NCI-H1417 treated with DMSO at 0.1 percent for 48 hours (cell line): ENCODE results near the gene INAVA.

Experiments used
- DNase-seq: peaks from one replicate; lab custom pipeline; 2025; lab: John Stamatoyannopoulos, UW

The INAVA gene

GRCh38 chr1:200877839-200878551 is 16.7 kb upstream of the INAVA start:
- DNase-seq, result no peak

DNA sequence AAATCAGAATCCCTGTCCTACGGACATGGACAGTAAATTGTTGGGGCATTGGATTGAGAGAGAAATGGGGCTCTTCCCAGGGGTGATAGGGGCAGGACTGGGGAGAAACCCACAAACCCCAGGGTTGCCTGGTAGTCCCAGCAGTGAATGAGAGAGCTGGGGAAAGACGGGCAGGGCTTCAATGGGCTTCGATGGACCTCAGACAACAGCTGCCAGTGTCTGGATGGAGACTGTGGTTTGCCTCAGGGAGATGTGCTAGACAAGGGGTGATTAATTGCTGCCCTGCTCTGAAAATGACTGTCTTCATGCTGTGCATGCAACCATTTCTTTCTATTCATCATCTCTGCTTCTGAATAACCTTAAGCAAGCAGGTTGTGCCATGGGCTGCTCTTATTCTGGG is 14.5 kb upstream of the INAVA start:
- DNase-seq, result no peak

DNA sequence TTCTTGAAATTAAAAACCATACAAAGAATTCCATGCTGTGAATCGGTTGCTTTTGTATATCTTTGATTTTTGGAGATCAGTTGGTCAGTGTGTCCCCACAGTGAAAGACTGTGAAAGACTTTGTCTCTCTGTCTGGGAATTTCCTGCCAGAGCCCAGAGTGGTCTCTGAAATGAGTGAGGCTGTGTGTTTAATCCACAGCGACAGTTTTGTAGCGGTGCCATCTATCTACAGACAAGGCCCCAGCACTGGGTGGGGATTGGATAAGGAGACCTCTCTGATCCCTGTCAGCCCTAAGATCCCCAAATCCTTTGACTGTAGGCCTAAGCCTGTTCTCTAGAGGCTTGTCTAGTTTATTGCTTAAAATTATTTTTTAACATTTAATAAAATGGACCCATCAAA is 11.6 kb upstream of the INAVA start:
- DNase-seq, result no peak

- no peak for DNase-seq
Observed at GRCh38 chr1:200885623-200886402, 8.9 kb upstream of the INAVA start.

DNA sequence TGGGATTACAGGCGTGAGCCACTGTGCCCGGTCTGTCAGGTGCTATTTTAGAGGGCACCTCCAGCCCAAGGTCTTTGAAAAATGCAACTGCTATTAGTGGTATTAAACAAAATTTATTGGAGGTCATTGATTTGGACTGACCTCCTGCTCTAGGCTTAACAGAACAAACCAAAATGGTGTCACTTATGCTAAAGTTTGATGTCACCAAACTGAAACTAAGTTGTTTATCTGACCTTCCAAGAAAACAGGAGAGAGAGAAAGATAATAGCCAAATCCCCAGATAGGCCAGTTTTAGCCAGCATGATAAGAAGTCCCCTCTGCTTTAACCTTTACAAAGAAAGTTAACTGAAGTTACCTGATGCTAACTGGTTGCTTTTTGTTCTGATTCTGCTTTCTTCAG is 8.1 kb upstream of the INAVA start:
- DNase-seq, result no peak

DNA sequence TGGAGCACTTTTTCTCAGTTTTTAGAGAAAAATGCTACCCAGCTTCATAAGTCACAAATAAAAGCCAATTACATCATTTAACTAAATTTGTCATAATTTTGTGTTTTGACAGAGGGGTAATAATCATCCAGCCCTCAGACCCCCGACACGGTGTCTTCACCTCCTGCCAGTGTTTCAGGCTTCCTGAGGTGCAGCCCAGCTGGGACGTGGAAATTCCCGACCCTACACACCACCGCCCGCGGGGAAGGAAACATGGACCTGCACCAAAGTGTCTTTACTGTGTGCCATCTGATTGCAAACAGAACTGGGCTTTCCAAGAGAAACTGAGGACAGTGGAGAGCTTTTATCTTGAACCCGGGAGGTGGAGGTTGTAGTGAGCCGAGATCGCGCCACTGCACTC is 7.7 kb upstream of the INAVA start:
- no peak for DNase-seq

DNA sequence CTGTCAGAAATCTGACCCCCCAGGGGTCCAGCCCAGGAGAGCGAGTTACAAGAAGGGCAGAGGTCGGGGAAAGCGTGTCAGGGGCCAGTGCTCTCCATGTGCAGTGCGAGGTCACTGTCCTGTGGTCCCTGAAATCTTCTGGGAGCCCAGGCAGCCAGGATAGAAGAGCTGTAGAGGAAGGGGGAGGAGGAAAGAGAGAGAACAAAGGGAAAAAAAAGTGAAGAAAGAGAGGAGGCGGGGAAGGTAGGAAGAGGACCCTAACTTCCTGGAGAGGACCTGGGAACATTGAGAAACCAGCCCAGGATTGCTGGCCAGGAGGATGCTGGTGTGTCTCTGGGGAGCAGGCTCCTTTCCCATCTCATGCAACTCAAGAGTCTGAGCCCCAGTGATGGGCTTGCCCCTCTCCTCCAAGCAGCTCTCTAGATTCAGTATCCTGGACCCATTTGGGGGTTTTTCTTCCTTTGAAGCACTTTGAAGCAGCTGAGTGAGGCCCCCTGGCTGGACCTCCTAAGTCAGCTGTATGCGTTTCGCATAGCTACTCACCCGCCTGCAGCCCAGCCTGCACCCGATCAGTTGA is 6.8 kb upstream of the INAVA start:
- no peak for DNase-seq

DNA sequence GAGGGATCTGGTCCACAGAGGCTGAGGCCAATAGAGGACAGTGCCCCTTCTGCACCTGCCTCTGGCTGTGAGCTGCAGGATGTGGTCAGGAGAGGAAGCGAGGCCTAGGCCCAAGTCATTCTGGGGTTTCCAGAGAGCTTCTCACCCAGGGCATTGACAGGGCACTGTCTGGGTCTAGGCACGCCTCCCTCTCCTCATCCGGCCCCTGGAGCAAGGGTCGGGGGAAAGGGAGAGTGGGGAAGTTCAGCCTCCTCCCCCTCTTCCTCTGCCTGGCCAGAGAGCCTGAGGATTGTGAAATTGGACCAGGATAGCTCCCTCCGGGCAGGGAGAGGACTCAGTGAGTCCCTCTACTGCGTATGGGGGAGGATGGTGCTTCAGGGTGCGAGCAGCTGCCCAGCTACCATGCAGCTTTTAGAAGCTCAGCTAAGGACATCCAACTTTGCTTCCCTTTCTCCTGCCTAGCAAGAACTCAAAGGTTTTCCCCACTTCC is 6.3 kb upstream of the INAVA start:
- no peak for DNase-seq

DNA sequence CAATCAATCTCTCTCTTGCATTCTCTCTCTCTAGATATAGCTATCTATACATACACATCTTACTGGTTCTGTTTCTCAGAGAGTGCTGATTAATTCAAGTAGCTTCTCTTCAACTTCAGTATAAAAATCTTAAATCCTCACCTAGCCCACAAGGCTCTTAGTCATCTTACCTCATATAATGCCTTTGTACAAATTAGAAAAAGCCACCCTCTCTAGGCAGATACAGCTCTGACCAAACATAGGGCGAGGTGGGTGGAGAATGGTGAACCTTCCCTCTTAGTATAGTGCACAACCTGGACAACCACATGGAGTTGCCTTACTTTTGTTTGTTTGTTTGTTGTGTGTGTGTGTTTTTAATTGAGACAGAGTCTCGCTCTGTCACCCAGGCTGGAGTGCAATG is 5.1 kb upstream of the INAVA start:
- no peak for DNase-seq

DNA sequence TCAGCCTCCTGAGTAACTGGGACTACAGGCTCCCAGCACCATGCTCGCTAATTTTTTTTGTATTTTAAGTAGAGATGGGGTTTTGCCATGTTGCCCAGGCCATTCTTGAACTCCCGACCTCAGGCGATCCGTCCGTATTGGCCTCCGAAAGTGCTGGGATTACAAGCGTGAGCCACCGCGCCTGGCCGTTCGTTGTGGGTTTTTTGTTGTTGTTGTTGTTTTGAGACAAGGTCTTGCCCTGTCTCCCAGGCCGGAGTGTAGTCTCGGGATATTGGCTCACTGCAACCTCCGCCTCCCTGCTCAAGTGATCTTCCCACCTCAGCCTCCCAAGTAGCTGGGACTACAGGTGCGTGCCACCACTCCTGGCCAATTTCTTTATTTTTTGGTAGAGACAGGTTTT is 4.7 kb upstream of the INAVA start:
- no peak for DNase-seq

GRCh38 chr1:200890818-200891773 is 3.6 kb upstream of the INAVA start:
- DNase-seq, result no peak

- DNase-seq, result no peak
Observed at GRCh38 chr1:200891774-200892157, 2.9 kb upstream of the INAVA start.

DNA sequence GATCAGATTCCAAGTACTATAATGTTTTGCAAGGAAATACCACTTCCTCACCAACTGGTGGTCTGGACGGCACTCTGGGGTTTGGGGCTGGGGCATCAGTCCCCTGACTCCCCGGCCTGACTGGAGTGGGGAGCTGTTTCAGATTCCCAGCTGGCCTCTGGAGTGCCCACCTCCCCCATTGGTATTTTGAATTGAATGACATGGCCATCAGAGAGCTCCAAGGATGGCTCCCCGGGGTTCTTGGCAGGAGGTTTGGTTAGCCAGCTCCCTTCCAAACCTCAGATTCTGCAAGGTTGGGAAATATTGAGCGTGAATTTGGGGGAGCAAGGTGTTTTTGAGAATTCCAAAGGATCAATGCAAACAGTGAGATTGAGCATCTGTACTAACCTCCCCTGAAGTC is 2.2 kb upstream of the INAVA start:
- no peak for DNase-seq

GRCh38 chr1:200892958-200893357 is 1.7 kb upstream of the INAVA start:
- DNase-seq, result no peak

DNA sequence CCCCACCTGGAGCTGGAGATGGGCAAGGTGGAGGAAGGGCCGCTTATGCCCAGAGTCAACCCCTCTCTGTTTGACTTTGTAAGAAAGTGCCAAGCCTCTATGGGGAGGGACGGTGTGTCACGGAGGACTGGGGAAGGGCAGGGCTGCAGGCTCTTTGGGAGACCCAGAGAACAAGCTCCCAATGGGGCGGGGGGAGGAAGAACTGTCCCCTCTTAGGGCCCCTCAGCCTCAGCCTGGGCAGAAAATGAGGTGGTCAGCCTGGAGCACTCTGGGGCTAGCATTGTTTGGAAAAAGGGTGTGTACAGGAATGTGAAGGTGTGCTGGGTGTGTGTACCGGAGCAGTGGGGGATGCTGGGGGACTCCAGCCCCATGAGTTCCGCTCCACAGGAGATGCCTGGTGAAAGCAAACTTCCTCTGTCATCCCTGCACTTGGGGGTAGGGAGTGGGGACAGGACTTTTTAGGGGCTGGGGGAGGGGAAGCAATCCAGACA is 1.2 kb upstream of the INAVA start:
- DNase-seq, result no peak

- no peak for DNase-seq
Observed at GRCh38 chr1:200895443-200895789, 716 bp downstream of the INAVA start.

- no peak for DNase-seq
Observed at GRCh38 chr1:200895801-200896530, 1.3 kb downstream of the INAVA start.

- no peak for DNase-seq
Observed at GRCh38 chr1:200896531-200897196, 2.0 kb downstream of the INAVA start.

- no peak for DNase-seq
Observed at GRCh38 chr1:200897259-200897658, 2.6 kb downstream of the INAVA start.

DNA sequence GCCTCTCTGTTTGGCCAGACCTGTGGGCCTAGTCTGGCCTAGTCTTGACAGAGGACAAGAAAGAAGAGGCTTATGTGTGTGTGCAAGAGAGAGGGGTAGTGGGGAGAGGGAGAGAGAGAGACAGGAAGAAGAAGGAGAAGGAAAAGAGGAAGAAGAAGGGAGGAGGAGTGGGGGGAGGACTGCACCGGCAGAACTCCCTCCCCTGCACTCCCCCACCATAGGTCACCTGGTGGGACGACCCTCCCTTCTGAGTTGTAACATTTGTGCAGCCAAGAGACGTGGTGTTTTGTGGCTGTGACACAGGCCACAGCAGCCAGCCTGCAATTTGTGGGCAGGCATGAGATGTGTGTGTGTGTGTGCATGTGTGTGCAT is 4.3 kb downstream of the INAVA start:
- DNase-seq, result no peak

DNA sequence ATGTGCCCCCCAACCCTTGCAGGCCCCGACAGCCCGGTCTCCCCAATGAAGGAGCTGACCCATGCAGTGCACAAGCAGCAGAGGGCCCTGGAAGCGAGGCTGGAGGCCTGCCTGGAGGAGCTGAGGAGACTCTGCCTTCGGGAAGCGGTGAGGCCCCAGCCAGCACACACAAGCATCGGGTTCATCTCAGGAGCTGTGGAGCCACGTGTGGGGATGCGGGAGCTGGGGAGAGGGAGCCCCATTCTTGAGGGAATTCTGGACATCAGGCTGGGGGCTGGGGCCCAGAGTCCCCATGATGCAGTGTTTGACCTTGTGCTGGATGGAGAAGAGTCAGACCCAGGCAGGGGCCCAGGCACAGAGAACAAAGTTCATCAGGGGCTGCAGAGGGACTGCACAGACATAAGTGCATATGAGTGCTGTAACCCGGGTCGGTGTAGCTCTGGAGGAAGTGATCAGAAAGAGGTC is 4.8 kb downstream of the INAVA start:
- no peak for DNase-seq
